K562 (cell line): Measurements from ENCODE around the gene FHIT. TPM values are rescaled to one million over a fixed set of nuclear protein-coding genes. Genes with fewer than 3 reads are reported as not detected.

ENCODE experiments used
- ATF1 ChIP-seq, 2 experiments: fragments of 450-650 bp in 1 of 2; IDR thresholded peaks; 2 replicates each; pipeline ENCODE4 v1.6.1; 2016; ENCODE audit warnings: missing compliant biosample characterization in 1 of 2, missing genetic modification characterization in 1 of 2
- FOSL1 ChIP-seq: fragments of 200-800 bp; sonication (Bioruptor generic); conservative IDR thresholded peaks from 2 replicates; pipeline ENCODE4 v1.6.1; 2016; ENCODE audit warnings: missing genetic modification characterization, missing compliant biosample characterization
- KAT7 ChIP-seq: sonication (generic); formaldehyde crosslinking; IDR thresholded peaks from 2 replicates; pipeline ENCODE4 v1.8.0; 2022; ENCODE audit warnings: missing genetic modification reagents, mild to moderate bottlenecking, borderline replicate concordance
- KLF6 ChIP-seq: fragments of 250-450 bp; sonication (Bioruptor Pico); IDR thresholded peaks from 2 replicates; pipeline ENCODE4 v1.4.0; 2020; ENCODE audit warnings: mild to moderate bottlenecking, moderate library complexity, borderline replicate concordance
- POLR2AphosphoS2 ChIP-seq: IDR thresholded peaks from 2 replicates; pipeline ENCODE4 v1.6.1; 2012; ENCODE audit warnings: low read length, improper control_type of control experiment
- RBM39 ChIP-seq: fragments of 200-400 bp; formaldehyde crosslinking; optimal IDR thresholded peaks from 2 replicates; pipeline ENCODE3; 2018; ENCODE audit warnings: low read depth, low read length
- SAP30 ChIP-seq: fragments of 200-600 bp; sonication (generic); IDR thresholded peaks from 2 replicates; pipeline ENCODE4 v1.6.1; 2012; ENCODE audit warnings: borderline replicate concordance, low read depth, mild to moderate bottlenecking, moderate library complexity, low read length, control low read depth, inconsistent platforms; ENCODE audit not compliant: insufficient read depth, poor library complexity, severe bottlenecking
- TRIM24 ChIP-seq, 2 experiments: fragments of 450-650 bp; IDR thresholded peaks; 2 replicates each; pipeline ENCODE4 v1.6.1; 2016
- polyA plus RNA-seq, 8 experiments: library from polyadenylated mRNA; depleted of rRNA in 4 of 8; stranded (reverse) in 5 of 8; unstranded in 3 of 8; fragments of >200 nt; fragmentation: Nextera tagmentation in 2 of 8; fragmentation: Illumina TruSeq in 1 of 8; extraction: Ambion mirVana in 2 of 8; extraction: Trizol in 1 of 8; gene quantifications; 2 replicates each; pipeline versions ENCODE4 v1.2.1 to v1.2.3, GENCODE V29; 2011 to 2014; ENCODE audit warnings: inconsistent platforms in 1 of 8, missing spikeins in 1 of 8
- total RNA-seq, 7 experiments: library from RNA; depleted of rRNA in 6 of 7; stranded (reverse); fragments of >200 nt in 6 of 7; fragmentation: Illumina TruSeq in 2 of 7; extraction: Trizol in 2 of 7; gene quantifications; 2 replicates each; pipeline versions ENCODE4 v1.2.1 to v1.2.3, GENCODE V29; 2011 to 2021; ENCODE audit warnings: low replicate concordance in 1 of 7
- TF ChIP-seq, protein P1 (sequence below): fragments of 200-800 bp; sonication (Bioruptor generic); IDR thresholded peaks from 2 replicates; pipeline ENCODE4 v1.6.1; 2016; ENCODE audit warnings: missing genetic modification characterization, missing compliant biosample characterization
- TF ChIP-seq, protein P2 (sequence below): fragments of 200-400 bp; formaldehyde crosslinking; IDR thresholded peaks from 2 replicates; pipeline ENCODE4 v1.6.1; 2017; ENCODE audit warnings: mild to moderate bottlenecking, low read depth, low read length, moderate library complexity
- TF ChIP-seq, protein P3 (sequence below): fragments of 150-350 bp; IDR thresholded peaks from 2 replicates; pipeline ENCODE4 v1.6.1; 2014; ENCODE audit warnings: low read depth, mild to moderate bottlenecking, low read length, borderline replicate concordance

The FHIT gene
- total and polyA plus RNA-seq, 9 of the 15 experiments (the other 6 are each of a cell fraction or from before 2014, with no cell fraction given) = 1.7 to 9.1 (median 4.3) TPM

DNA sequence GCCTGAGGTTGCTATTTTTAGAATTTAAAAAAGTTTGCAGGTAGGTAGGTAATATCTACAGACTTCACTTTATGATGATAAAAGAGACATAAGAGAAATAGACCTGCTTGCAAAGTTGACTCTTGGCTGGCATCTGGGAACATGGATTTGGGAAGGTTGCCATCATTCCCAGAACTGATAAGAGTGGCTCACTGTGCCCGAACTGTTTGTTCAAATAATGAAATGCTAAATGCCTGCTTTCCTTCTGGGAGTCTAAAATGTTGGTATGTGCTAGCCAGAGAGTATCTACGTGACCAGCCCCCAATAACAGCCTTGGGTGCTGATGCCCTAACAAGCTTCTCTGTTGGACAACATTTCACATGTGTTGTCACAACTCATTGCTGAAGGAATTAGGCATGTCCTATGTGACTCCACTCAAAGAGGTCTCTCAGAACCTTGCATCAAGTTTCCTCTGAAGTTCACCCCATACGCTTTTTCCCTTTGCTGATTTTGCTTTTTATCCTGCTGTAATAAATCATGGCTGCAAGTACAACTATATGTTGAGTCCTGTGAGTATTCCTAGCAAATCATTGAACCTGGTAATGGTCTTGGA is 95.5 kb downstream of the FHIT start (continued):
- TF ChIP-seq, protein P1, sequence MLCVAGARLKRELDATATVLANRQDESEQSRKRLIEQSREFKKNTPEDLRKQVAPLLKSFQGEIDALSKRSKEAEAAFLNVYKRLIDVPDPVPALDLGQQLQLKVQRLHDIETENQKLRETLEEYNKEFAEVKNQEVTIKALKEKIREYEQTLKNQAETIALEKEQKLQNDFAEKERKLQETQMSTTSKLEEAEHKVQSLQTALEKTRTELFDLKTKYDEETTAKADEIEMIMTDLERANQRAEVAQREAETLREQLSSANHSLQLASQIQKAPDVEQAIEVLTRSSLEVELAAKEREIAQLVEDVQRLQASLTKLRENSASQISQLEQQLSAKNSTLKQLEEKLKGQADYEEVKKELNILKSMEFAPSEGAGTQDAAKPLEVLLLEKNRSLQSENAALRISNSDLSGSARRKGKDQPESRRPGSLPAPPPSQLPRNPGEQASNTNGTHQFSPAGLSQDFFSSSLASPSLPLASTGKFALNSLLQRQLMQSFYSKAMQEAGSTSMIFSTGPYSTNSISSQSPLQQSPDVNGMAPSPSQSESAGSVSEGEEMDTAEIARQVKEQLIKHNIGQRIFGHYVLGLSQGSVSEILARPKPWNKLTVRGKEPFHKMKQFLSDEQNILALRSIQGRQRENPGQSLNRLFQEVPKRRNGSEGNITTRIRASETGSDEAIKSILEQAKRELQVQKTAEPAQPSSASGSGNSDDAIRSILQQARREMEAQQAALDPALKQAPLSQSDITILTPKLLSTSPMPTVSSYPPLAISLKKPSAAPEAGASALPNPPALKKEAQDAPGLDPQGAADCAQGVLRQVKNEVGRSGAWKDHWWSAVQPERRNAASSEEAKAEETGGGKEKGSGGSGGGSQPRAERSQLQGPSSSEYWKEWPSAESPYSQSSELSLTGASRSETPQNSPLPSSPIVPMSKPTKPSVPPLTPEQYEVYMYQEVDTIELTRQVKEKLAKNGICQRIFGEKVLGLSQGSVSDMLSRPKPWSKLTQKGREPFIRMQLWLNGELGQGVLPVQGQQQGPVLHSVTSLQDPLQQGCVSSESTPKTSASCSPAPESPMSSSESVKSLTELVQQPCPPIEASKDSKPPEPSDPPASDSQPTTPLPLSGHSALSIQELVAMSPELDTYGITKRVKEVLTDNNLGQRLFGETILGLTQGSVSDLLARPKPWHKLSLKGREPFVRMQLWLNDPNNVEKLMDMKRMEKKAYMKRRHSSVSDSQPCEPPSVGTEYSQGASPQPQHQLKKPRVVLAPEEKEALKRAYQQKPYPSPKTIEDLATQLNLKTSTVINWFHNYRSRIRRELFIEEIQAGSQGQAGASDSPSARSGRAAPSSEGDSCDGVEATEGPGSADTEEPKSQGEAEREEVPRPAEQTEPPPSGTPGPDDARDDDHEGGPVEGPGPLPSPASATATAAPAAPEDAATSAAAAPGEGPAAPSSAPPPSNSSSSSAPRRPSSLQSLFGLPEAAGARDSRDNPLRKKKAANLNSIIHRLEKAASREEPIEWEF (CRISPR knock-in tag) = no peak
- TF ChIP-seq RBM39 (no peak), TRIM24 (IDR thresholded peaks at IDR 0.05) (no peak), POLR2AphosphoS2 (no peak), SAP30 (no peak), ATF1 (CRISPR knock-in tag; IDR thresholded peaks at IDR 0.05) (no peak), ATF1 (tag; IDR thresholded peaks at IDR 0.05) (no peak), KLF6 (CRISPR knock-in tag) (no peak), KAT7 (CRISPR knock-in tag) (no peak), FOSL1 (tag) (no peak)
- TF ChIP-seq, protein P2, sequence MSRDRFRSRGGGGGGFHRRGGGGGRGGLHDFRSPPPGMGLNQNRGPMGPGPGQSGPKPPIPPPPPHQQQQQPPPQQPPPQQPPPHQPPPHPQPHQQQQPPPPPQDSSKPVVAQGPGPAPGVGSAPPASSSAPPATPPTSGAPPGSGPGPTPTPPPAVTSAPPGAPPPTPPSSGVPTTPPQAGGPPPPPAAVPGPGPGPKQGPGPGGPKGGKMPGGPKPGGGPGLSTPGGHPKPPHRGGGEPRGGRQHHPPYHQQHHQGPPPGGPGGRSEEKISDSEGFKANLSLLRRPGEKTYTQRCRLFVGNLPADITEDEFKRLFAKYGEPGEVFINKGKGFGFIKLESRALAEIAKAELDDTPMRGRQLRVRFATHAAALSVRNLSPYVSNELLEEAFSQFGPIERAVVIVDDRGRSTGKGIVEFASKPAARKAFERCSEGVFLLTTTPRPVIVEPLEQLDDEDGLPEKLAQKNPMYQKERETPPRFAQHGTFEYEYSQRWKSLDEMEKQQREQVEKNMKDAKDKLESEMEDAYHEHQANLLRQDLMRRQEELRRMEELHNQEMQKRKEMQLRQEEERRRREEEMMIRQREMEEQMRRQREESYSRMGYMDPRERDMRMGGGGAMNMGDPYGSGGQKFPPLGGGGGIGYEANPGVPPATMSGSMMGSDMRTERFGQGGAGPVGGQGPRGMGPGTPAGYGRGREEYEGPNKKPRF = no peak
- TF ChIP-seq, protein P3, sequence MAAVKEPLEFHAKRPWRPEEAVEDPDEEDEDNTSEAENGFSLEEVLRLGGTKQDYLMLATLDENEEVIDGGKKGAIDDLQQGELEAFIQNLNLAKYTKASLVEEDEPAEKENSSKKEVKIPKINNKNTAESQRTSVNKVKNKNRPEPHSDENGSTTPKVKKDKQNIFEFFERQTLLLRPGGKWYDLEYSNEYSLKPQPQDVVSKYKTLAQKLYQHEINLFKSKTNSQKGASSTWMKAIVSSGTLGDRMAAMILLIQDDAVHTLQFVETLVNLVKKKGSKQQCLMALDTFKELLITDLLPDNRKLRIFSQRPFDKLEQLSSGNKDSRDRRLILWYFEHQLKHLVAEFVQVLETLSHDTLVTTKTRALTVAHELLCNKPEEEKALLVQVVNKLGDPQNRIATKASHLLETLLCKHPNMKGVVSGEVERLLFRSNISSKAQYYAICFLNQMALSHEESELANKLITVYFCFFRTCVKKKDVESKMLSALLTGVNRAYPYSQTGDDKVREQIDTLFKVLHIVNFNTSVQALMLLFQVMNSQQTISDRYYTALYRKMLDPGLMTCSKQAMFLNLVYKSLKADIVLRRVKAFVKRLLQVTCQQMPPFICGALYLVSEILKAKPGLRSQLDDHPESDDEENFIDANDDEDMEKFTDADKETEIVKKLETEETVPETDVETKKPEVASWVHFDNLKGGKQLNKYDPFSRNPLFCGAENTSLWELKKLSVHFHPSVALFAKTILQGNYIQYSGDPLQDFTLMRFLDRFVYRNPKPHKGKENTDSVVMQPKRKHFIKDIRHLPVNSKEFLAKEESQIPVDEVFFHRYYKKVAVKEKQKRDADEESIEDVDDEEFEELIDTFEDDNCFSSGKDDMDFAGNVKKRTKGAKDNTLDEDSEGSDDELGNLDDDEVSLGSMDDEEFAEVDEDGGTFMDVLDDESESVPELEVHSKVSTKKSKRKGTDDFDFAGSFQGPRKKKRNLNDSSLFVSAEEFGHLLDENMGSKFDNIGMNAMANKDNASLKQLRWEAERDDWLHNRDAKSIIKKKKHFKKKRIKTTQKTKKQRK = no peak
- TF ChIP-seq, all 486 proteins: peak for 0
